Upper lobe of right lung (tissue), 1 donor: ENCODE data around the gene PPM1H. TPM values are rescaled to one million over a fixed set of nuclear protein-coding genes. Genes with fewer than 3 reads are reported as not detected.
A peak's percentile ranks its signal among the peaks of the same experiment; 100 is the strongest.

Source experiments
- ATAC-seq: fragments of 200-7000 bp; cut with Tn5 transposase; one replicate; pipeline ENCODE4 v1.9.1; 2020; ENCODE audit warnings: mild to moderate bottlenecking, moderate library complexity
- DNase-seq: peaks from one replicate; pipeline ENCODE4 v3.0.0-alpha.2; 2020
- H3K27ac ChIP-seq: fragments of 200-600 bp; one replicate; pipeline ENCODE4 v1.8.0; 2022
- H3K27me3 ChIP-seq: fragments of 200-600 bp; one replicate; pipeline ENCODE4 v1.8.0; 2022; ENCODE audit warnings: mild to moderate bottlenecking
- H3K36me3 ChIP-seq: fragments of 200-600 bp; one replicate; pipeline ENCODE4 v1.8.0; 2022
- H3K4me1 ChIP-seq: fragments of 200-600 bp; one replicate; pipeline ENCODE4 v1.8.0; 2022
- H3K4me3 ChIP-seq: fragments of 200-600 bp; one replicate; pipeline ENCODE4 v1.8.0; 2022; ENCODE audit warnings: mild to moderate bottlenecking
- H3K9me3 ChIP-seq: fragments of 200-600 bp; one replicate; pipeline ENCODE4 v1.8.0; 2022
- intact Hi-C: fragments of 100-400 bp; cut with DNase I; formaldehyde crosslinking; loops from one replicate; pipeline ENCODE4 v1.11.0; 2022
- total RNA-seq: library from RNA; stranded (reverse); fragmentation: NEBNext Ultra II Directional; extraction: Animal tissue kit (Norgen Biotek cat#: 25700); gene quantifications from one replicate; pipeline ENCODE4 v1.2.1, GENCODE V29; 2021
- TF ChIP-seq, protein P1 (sequence below): fragments of 200-600 bp; IDR thresholded peaks from one replicate; pipeline ENCODE4 v1.8.0; 2022; ENCODE audit warnings: antibody characterized with exemption
- donor health status: DM: no; HTN: yes; CAD: no; lungs with severe emphysema.

The PPM1H gene
- total RNA-seq, 1 donor from 2014 or later, result 8.0 TPM

- TF ChIP-seq, protein P1, sequence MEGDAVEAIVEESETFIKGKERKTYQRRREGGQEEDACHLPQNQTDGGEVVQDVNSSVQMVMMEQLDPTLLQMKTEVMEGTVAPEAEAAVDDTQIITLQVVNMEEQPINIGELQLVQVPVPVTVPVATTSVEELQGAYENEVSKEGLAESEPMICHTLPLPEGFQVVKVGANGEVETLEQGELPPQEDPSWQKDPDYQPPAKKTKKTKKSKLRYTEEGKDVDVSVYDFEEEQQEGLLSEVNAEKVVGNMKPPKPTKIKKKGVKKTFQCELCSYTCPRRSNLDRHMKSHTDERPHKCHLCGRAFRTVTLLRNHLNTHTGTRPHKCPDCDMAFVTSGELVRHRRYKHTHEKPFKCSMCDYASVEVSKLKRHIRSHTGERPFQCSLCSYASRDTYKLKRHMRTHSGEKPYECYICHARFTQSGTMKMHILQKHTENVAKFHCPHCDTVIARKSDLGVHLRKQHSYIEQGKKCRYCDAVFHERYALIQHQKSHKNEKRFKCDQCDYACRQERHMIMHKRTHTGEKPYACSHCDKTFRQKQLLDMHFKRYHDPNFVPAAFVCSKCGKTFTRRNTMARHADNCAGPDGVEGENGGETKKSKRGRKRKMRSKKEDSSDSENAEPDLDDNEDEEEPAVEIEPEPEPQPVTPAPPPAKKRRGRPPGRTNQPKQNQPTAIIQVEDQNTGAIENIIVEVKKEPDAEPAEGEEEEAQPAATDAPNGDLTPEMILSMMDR, result no peak
- ATAC-seq, result no peak
- intact Hi-C loops, result no loop called here
- no peak overlapping the region for H3K27ac ChIP-seq
- no peaks in the 10 kb centered on the region for H3K36me3 ChIP-seq
- no peaks in the 10 kb centered on the region for H3K9me3 ChIP-seq
- H3K27me3 ChIP-seq, result no peaks in the 10 kb centered on the region
- DNase-seq, result no peak
- no peak overlapping the region for H3K4me3 ChIP-seq
- no peaks in the 10 kb centered on the region for H3K4me1 ChIP-seq
Observed at GRCh38 chr12:62649412-62650138, 285.4 kb downstream of the PPM1H start.

DNA sequence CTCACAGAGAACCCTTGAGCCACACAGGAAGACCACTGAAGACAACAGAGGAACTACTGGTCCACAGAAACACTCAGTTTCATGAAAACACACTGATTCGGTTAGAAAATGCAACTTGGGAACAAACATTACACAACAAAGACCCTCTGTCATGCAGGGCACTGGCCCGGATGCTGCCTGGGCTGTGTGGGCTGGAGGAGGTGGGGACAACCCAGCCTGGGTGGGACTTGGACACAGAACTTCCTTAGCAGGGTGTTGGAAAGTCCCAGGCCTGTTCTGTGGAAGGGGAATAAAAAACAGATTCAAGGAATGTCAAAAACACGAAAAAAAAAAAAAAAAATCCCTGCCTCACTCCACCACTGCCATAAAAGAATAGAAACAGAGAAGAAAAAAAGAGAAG lies 287.4 kb downstream of the PPM1H start:
- H3K27me3 ChIP-seq, result no peaks in the 10 kb centered on the region
- TF ChIP-seq, protein P1, result no peak
- H3K4me3 ChIP-seq, result no peak overlapping the region
- no peaks in the 10 kb centered on the region for H3K36me3 ChIP-seq
- DNase-seq, result no peak
- H3K27ac ChIP-seq, result peak overlapping the region; percentile 60
- ATAC-seq, result peak; percentile 65
- no peaks in the 10 kb centered on the region for H3K9me3 ChIP-seq
- H3K4me1 ChIP-seq, result no peaks in the 10 kb centered on the region
- intact Hi-C loops, result no loop called here

DNA sequence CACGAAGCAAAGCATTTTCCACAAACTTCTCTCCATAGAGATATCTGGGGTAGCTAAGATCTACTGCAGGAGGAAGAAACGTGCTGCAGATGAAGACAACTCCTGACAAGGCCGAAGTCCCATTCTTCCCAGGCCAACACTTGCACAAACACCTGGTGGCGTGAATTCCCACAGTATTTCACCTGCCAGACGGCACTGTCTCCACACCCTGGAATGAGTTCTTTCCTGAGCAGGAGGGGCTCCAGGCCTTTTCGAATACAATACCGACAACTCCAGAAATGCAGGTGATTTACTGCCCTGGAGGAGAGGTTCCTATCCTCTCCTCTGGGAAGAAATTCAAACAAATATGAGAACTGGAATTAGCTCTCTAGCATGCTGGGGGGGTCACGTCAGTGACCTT lies 288.4 kb downstream of the PPM1H start:
- Histone ChIP-seq H3K4me3 (no peak overlapping the region), H3K36me3 (no peaks in the 10 kb centered on the region), H3K4me1 (no peaks in the 10 kb centered on the region), H3K9me3 (no peaks in the 10 kb centered on the region), H3K27ac (no peak overlapping the region), H3K27me3 (no peaks in the 10 kb centered on the region)
- DNase-seq (no peak), ATAC-seq (no peak)
- intact Hi-C loops, result no loop called here
- TF ChIP-seq, protein P1, result no peak

DNA sequence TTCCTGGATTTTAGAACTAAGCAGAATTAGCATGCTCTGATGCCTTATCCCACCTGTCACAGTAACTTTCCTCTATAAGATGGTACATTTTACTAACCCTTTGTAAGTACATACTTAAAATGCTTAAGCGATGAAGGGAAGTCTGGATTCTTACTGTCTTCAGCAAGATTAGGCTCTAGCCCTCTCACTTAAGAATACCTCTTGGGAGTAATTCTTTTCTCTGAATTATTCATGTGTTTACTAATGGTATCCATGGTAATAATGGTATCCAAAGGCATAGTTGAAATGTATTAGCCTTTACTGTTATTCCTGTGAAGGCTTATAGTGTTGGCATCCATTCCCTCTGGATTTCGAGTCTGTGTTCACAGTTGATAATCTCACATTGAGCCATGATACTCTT lies 291.5 kb downstream of the PPM1H start:
- Histone ChIP-seq H3K27ac (no peak overlapping the region), H3K4me1 (no peaks in the 10 kb centered on the region), H3K27me3 (no peaks in the 10 kb centered on the region), H3K9me3 (no peaks in the 10 kb centered on the region), H3K36me3 (no peaks in the 10 kb centered on the region), H3K4me3 (no peak overlapping the region)
- intact Hi-C loops, result no loop called here
- TF ChIP-seq, protein P1, result no peak
- ATAC-seq, result no peak
- DNase-seq, result no peak

DNA sequence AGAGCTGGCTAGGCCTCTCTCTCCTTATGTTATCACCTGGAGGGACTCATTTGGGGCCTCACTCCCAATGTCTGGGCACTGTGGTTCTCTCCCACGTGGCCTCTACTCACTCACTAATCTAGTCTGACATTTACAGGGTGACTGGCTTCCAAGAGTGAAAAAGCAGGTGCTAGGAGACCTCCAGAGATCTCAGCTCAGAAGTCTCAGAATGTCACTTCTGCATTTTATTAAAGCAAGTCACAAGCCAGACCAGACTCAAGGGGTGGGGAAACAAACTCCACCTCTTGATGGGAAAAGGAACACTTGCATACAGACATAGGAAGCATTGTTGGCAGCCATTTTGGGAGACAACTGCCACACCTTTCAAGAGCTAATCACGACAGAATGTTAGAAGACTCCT lies 292.5 kb downstream of the PPM1H start:
- TF ChIP-seq, protein P1, result no peak
- no peak overlapping the region for H3K27ac ChIP-seq
- no peaks in the 10 kb centered on the region for H3K4me1 ChIP-seq
- H3K9me3 ChIP-seq, result no peaks in the 10 kb centered on the region
- no peak for DNase-seq
- H3K27me3 ChIP-seq, result no peaks in the 10 kb centered on the region
- intact Hi-C loops, result no loop called here
- no peak overlapping the region for H3K4me3 ChIP-seq
- ATAC-seq, result no peak
- H3K36me3 ChIP-seq, result no peaks in the 10 kb centered on the region
